GM21360 (cell line): ENCODE results near the gene CENPM.

ENCODE experiments used
- ATAC-seq: cut with Tn5 transposase; IDR thresholded peaks from one replicate; pipeline ENCODE4 v1.9.1; 2021; ENCODE audit warnings: mild to moderate bottlenecking, moderate library complexity; ENCODE audit not compliant: unreplicated experiment

CENPM gene

DNA sequence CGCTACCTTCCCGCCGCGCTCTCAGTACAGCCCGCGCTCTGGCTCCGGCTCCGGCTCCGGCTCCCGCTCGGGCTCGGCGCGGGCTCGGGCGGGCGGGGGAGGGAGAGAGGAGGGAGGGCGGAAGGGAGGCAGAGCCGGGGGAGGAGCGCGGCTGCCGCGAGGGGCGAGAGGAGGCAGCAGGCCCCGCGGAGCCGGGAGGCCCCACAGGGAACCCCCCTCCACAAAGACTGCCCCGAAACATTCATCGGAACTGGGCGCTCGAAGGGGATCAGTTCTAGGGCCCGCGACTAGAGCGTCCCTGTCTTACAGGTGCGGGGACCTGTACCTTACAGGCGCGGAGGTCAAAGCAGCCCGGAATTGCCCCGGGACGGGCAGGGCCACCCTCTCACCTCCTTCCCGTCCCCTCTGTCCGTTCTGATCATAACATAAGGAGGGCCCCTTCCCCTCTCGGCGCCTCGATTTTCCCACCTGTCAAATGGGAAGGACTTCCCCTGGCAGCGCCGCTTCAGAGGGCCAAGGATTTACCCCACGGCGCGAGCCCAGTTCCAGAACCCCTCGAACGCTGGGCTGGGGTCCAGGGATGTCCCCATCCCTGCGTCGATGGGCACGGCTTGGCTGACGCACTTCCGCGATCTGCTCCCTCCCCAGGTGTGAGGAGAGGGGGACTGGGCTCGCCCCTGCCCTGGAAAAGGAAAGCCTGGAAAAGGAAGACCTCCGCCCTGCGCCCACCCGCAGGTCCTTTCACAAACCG, 31.7 kb downstream of the CENPM start, which contains the start of gene SHISA8:
SHISA8 (minus strand) TSS at position 40 of the 751 bp plus-strand sequence. CDS start 407 bp downstream, outside the sequence.
- ATAC-seq = no peak

GRCh38 chr22:41914611-41915034, 32.3 kb downstream of the CENPM start:
- ATAC-seq = no peak

GRCh38 chr22:41913842-41914534, 33.0 kb downstream of the CENPM start:
- no peak for ATAC-seq

DNA sequence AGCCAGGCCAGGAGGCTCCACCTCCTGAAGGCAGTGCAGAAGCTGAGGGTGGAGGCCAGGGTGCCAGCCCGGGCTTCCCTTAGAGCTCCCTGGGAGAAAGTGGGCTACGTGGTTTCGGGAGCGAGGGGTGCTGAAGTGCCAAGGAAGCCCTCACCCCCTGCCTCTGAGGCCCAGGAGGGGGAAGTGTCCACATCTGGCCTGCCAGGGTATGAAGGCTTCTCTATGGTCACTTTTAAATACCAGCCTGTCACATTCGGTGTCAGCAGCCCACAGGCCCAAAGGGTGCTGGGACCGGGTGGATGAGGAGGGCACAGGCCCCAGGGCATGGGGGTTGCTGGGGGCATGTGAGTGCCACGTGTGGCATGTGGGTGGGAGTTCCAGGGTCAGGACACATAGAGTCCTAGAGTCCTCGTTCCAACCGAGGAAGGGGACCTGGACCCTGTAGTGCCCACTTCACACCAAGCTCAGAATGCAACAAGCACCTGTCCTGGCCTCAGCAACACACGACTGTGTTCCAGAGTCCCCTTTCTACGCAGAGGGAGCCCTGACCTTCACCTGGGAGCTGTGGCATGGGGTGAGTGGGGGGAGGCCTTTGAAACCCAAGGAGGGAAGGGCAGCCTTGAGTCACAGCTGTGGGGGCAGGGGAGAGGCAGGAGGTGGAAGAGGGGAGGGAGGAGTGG, 33.8 kb downstream of the CENPM start:
- ATAC-seq = no peak

GRCh38 chr22:41912338-41913039, 34.5 kb downstream of the CENPM start:
- ATAC-seq = no peak

GRCh38 chr22:41911001-41911611, 35.8 kb downstream of the CENPM start:
- ATAC-seq = no peak

DNA sequence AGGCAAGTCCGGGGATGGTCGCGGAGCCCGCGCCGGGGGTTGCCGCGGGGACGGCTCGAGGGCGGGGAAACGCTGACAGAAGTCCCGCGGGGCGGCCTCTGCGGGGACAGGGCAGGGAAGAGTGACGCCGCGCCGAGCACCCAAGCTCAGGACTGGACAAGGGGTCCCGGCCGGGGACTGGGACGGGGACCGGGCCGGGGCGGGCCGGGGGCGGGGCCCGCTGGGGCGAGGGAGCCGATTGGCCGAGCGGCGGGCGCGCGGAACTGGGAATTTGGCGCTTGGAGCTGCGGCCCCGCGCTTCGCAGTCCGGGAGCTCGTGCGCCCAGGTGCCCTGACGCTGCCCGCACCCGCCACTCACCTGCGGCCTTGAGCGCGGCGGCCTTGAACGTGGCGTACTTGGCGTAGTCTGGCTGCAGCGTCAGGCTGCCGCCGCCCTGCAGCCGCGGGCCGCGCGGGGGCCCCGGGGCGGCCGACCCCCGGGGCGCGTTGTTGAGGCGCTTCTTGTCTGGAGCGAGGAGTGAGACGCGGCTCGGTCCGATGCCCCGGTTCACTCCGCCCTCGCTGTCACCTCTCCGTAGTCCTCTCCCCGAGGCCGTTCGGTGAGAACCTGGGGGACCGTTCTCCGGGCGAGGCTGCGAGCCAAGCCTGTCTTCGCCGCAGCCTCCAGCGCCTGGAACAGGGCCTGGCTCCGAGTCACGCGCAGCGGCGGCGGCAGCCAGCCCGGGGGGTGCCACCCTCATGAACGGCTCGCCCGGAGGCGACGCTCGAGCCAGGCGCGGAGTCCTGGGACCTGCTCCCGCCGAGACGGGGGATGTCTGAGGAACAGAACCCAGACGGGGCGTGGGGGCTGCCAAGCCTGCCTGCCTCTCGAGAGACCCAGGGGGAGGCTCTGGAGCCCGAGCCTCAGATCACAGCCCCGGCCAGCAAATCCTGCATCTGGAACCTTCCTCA, 36.6 kb downstream of the CENPM start:
- no peak for ATAC-seq

- no peak for ATAC-seq
Measured at GRCh38 chr22:41909310-41910049, 37.5 kb downstream of the CENPM start.

DNA sequence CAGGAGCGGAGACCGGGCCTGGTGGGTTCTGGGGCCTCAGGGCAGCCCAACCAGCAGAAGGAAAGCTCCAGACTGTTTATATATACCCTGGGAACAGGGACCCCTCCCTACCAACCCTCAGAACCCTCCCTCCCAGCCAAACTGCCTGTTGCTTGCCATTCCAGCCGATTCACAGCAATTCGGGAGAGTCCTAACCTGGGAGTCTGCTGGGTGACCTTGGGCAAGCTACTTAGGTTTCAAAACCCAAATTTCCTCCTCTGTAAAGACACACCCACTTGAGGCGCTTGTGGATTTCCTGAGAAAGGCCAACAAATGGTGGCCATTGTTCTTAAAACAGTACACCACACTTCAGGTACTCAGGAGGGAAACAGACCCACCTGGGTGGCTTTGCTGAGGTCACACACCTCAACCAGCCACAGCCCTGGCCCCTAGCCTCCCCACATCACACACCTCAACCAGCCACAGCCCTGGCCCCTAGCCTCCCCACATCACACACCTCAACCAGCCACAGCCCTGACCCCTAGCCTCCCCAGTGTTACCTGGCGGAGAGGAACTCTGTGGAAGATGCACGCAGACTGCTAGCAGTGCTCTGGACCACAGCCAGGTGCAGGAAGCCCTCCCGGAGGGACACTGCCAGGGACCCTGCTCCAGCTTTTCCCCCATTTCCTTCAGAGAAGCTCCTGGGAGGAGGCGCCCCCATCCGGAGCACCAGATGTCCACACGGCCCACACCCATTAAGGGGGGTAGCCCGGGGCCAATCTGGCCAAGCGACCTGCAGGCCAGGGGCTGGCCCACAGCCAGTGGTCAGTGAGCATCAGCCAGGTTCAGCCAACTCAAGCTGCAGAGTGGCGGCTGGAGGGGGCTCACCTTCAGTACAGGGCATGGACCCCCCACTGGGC, 38.3 kb downstream of the CENPM start:
- no peak for ATAC-seq

DNA sequence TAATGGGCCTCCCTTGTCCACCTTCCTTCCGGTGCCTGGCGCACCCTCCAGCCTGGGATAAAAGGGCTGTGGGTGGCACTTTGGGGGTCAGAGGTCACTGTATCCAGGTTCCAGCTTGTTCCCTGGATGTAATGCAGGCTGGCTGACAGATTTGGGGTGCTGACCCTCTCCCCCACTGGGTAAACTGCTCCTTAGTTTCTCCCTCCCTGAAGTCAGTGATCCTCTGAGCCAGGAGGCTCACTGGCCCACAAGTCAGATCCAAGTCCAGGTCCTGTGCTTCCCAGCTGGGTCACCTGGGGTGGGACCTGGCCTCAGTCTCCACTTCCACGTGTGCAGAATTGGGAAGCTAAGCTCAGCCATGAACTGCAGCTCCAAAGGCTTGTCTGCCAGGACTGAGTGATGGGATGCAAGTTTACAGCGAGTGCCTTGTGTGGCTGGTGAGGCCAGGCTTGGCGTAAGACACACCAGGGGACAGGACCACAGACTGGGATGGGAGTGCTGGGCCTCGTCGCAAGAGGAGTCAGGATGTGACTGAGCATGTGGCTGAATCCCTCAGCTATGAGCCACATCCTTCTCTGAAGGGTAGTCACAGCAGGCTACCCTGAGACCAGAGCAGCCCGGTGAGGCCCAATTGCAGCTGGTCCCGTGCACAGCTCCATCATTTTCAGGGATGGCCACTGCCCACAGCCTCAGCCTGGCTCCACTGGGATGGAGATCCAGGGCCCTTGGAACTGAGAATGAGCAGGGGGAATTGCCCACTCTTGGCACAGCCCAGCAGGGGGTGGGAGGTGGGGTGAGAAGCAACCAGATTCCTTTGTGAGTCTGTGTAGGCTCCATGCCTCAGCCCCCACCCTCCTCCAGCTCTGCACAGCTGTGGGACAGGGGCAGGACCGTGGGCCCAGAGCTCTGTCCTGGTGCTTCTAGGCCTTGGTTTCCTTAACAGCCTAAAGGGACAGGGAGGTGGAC, 39.2 kb downstream of the CENPM start:
- ATAC-seq = no peak

DNA sequence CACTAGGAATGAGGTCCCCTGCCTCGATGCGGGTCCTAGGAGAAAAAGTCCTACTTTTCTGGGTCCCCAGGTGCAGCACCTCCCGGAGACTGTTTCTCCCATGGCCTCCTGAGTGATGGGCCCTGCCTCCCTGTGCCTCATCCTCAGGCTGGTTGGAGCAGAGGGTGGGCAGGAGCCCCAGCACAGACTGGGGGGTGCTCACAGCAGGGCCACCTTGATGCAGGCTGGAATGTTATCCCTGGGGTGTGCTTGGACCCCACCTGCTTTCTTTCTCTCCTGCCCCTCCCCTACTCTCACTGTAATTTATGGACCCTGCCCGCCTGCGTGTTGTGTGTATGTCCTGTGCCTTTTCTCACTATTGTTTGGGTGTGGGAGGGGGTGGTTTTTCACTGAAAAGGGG, 40.1 kb downstream of the CENPM start:
- no peak for ATAC-seq

- ATAC-seq = no peak
Measured at GRCh38 chr22:41905411-41906202, 41.3 kb downstream of the CENPM start.

DNA sequence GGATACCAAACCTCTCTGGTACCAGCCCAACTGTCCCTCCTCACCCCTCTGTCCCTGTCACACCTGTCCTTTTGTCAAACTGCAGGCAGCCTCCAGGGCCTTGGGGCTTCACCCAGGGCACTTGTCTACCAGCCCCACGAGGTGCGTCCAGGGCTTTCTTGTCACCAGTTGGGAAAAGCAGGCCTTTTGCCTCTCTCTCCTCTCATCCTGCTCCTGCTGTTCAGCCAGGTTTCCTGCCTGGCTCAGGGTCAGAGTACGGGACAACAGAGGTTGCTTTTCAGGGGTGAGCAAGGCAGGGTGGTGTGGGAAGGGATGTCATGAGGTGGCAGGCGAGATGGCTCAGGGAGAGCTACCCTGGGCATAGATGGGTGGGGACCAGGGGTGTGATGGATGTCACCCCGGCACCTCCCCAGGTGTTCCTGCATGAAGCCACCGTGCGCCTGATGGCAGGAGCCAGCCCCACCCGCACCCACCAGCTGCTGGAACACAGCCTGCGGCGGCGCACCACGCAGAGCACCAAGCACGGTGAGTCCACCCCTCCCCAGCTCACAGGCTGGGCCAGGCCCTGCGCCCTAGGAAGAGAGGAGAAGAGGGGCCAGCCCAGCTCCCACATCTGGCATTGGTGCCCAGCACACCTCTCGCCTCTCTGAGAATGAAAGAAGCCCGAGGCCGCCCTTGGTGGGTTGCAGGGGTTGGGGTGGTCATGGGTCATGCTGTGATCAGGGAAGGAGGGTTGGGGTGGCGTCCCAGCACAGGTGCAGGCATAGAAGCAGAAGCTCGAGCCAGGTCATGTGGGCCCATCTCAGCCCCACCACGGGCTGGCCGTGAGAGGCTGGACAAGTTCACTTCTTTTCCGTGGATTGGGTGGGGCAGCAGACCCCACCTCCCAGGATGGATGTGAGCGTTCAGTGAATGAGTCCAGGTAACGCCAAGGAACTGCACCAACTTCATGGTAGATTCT, 42.2 kb downstream of the CENPM start:
- no peak for ATAC-seq

- ATAC-seq = no peak
Measured at GRCh38 chr22:41902932-41903421, 44.0 kb downstream of the CENPM start.

- ATAC-seq = no peak
Measured at GRCh38 chr22:41902016-41902415, 44.9 kb downstream of the CENPM start.
